ENCODE measurements around the gene ADAMTS15.

GRCh38 chr11:130478204-130478701 is 29.8 kb downstream of the ADAMTS15 start:
- TF ChIP-seq, protein P1, sequence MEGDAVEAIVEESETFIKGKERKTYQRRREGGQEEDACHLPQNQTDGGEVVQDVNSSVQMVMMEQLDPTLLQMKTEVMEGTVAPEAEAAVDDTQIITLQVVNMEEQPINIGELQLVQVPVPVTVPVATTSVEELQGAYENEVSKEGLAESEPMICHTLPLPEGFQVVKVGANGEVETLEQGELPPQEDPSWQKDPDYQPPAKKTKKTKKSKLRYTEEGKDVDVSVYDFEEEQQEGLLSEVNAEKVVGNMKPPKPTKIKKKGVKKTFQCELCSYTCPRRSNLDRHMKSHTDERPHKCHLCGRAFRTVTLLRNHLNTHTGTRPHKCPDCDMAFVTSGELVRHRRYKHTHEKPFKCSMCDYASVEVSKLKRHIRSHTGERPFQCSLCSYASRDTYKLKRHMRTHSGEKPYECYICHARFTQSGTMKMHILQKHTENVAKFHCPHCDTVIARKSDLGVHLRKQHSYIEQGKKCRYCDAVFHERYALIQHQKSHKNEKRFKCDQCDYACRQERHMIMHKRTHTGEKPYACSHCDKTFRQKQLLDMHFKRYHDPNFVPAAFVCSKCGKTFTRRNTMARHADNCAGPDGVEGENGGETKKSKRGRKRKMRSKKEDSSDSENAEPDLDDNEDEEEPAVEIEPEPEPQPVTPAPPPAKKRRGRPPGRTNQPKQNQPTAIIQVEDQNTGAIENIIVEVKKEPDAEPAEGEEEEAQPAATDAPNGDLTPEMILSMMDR (IDR thresholded peaks at IDR 0.05), result no peak
- no peak for TF ChIP-seq POLR2A (IDR thresholded peaks at IDR 0.05)
